Prostate gland (tissue), 2 donors: Measurements from ENCODE around the gene ANKRD12.
"Not testable (repeated sequence)": the region's sequence is repeated elsewhere in the genome, so short reads cannot be mapped to it uniquely, and the experiment has no call there.

Experiments used
- POLR2AphosphoS5 ChIP-seq: sonication (generic); formaldehyde crosslinking; IDR thresholded peaks from one replicate; pipeline ENCODE4 v1.6.1; 2017; ENCODE audit warnings: antibody characterized with exemption
- TF ChIP-seq, protein P1 (sequence below), 4 experiments: fragments of 200-600 bp in 2 of 4; fragments of 450-650 bp in 2 of 4; sonication (generic) in 2 of 4; IDR thresholded peaks; 1 replicate in 3 of 4; 2 replicates in 1 of 4; pipeline ENCODE4 v1.5.1; 2016 to 2019; ENCODE audit warnings: antibody characterized with exemption in 4 of 4, mild to moderate bottlenecking in 2 of 4, moderate library complexity in 2 of 4

DNA sequence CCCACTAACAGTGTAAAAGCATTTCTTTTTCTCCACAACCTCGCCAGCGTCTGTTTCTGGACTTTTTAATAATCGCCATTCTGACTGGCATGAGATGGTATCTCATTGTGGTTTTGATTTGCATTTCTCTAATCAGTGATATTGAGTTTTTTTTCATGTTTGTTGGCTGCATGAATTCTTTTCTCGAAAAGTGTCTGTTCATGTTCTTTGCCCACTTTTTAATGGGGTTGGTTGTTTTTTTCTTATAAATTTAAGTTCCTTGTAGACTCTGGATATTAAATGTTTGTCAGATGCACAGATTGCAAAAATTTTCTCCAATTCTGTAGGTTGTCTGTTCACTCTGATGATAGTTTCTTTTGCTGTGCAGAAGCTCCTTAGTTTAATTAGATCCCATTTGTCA lies 26.1 kb downstream of the ANKRD12 start:
- TF ChIP-seq, protein P1, sequence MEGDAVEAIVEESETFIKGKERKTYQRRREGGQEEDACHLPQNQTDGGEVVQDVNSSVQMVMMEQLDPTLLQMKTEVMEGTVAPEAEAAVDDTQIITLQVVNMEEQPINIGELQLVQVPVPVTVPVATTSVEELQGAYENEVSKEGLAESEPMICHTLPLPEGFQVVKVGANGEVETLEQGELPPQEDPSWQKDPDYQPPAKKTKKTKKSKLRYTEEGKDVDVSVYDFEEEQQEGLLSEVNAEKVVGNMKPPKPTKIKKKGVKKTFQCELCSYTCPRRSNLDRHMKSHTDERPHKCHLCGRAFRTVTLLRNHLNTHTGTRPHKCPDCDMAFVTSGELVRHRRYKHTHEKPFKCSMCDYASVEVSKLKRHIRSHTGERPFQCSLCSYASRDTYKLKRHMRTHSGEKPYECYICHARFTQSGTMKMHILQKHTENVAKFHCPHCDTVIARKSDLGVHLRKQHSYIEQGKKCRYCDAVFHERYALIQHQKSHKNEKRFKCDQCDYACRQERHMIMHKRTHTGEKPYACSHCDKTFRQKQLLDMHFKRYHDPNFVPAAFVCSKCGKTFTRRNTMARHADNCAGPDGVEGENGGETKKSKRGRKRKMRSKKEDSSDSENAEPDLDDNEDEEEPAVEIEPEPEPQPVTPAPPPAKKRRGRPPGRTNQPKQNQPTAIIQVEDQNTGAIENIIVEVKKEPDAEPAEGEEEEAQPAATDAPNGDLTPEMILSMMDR (IDR thresholded peaks at IDR 0.05), result not testable (repeated sequence)
- TF ChIP-seq POLR2AphosphoS5, result not testable (repeated sequence)
